ENCODE measurements around the gene UTY. TPM values are rescaled to one million over a fixed set of nuclear protein-coding genes. Genes with fewer than 3 reads are reported as not detected.

UTY gene
- total and polyA plus RNA-seq, 2 experiments from 2014 or later = not detected

DNA sequence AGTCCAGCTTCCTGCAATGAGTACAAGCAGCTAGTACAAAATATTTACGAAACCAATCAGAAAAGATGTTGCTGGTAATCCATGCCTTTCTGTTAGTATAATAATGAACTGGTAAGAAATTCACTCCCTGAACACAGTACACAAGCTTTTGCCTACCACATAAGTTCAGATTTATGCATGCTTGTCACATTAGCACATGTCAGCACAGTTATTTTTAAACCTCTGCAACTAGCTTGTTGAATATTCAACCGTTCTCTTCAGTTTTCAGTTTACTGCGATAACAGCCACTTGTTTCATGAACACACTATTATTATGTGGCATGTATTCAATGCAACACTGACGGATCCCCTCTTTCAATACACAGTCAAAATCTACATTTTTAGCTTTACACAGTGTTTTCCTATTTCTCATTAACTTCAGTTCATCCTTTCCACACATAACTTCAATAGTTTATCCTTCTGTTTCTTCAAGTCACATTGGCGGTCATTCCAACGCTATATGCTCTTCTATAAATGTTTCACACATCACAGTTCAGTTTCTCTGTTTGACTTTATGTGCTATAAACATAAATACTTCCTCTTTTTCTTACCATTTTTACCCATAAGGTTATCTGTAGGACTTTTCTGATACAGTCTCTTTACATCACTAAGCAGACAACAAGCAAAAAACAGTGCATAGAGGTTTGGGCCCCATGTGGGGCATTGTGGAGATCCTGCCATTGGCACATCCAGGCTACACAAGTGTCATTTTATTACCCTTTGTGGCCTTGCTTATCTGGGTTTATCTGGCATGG lies 62.8 kb downstream of the UTY start:
- TF ChIP-seq EZH2phosphoT487 (IDR thresholded peaks at IDR 0.05; ENCODE audit: low read depth, severe bottlenecking, unreplicated experiment) (no peak), EZH2 (IDR thresholded peaks at IDR 0.05; ENCODE audit: borderline replicate concordance) (no peak)
- TF ChIP-seq, protein P1, sequence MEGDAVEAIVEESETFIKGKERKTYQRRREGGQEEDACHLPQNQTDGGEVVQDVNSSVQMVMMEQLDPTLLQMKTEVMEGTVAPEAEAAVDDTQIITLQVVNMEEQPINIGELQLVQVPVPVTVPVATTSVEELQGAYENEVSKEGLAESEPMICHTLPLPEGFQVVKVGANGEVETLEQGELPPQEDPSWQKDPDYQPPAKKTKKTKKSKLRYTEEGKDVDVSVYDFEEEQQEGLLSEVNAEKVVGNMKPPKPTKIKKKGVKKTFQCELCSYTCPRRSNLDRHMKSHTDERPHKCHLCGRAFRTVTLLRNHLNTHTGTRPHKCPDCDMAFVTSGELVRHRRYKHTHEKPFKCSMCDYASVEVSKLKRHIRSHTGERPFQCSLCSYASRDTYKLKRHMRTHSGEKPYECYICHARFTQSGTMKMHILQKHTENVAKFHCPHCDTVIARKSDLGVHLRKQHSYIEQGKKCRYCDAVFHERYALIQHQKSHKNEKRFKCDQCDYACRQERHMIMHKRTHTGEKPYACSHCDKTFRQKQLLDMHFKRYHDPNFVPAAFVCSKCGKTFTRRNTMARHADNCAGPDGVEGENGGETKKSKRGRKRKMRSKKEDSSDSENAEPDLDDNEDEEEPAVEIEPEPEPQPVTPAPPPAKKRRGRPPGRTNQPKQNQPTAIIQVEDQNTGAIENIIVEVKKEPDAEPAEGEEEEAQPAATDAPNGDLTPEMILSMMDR (IDR thresholded peaks at IDR 0.05; ENCODE audit: poor library complexity) = no peak
- WGBS (ENCODE audit: low lambda C conversion rate, missing lambda C conversion rate) = no CpG with 5 or more reads among the region's 6 CpGs
- H3K4me3 ChIP-seq = no peak overlapping the region
- no peak overlapping the region for H3K4me2 ChIP-seq
- no peak overlapping the region for H2AFZ ChIP-seq
- H3K9me3 ChIP-seq (ENCODE audit: low read depth) = no peaks in the 10 kb centered on the region
- H3K9me2 ChIP-seq (replicated peaks; ENCODE audit: insufficient read depth) = no peaks in the 10 kb centered on the region
- no peaks in the 10 kb centered on the region for H3K27me3 ChIP-seq
- DNase-seq (ENCODE audit: low spot score) = no peak
- H3K36me3 ChIP-seq (replicated peaks; ENCODE audit: insufficient read depth, low read depth) = no peaks in the 10 kb centered on the region
- no peaks in the 10 kb centered on the region for H3K79me2 ChIP-seq
- no peak overlapping the region for H3K27ac ChIP-seq
- no peaks in the 10 kb centered on the region for H3K4me1 ChIP-seq (ENCODE audit: insufficient read depth)
- H4K20me1 ChIP-seq (ENCODE audit: insufficient read depth, poor library complexity, severe bottlenecking) = no peaks in the 10 kb centered on the region

DNA sequence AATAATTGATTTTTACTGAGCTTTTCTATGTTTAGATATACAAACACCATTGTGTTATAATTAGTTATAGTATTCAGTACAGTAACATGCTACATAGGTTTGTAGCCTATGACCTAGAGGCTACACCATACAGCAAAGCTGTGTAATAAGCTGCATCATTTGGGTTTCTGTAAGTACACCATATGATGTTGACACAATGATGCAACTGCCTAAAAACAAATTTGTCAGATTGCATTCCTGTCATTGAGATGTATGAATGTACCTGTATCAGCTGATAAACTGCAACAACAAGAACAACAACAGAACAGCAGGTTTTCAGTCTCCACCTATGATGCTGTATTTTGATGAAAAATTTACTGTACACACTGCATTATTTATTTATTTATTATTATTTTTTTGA lies 64.3 kb downstream of the UTY start:
- Histone ChIP-seq H3K27ac (no peak overlapping the region), H3K36me3 (replicated peaks; ENCODE audit: insufficient read depth, low read depth) (no peaks in the 10 kb centered on the region), H3K27me3 (no peaks in the 10 kb centered on the region), H2AFZ (no peak overlapping the region), H3K4me2 (no peak overlapping the region), H3K9me2 (replicated peaks; ENCODE audit: insufficient read depth) (no peaks in the 10 kb centered on the region), H3K4me1 (ENCODE audit: insufficient read depth) (no peaks in the 10 kb centered on the region), H3K9me3 (ENCODE audit: low read depth) (no peaks in the 10 kb centered on the region), H3K79me2 (no peaks in the 10 kb centered on the region), H3K4me3 (no peak overlapping the region), H4K20me1 (ENCODE audit: insufficient read depth, poor library complexity, severe bottlenecking) (no peaks in the 10 kb centered on the region)
- no peak for TF ChIP-seq EZH2 (IDR thresholded peaks at IDR 0.05; ENCODE audit: borderline replicate concordance)
- no peak for TF ChIP-seq EZH2phosphoT487 (IDR thresholded peaks at IDR 0.05; ENCODE audit: low read depth, severe bottlenecking, unreplicated experiment)
- TF ChIP-seq, protein P1 (IDR thresholded peaks at IDR 0.05; ENCODE audit: poor library complexity) = no peak
- DNase-seq (ENCODE audit: low spot score) = no peak

DNA sequence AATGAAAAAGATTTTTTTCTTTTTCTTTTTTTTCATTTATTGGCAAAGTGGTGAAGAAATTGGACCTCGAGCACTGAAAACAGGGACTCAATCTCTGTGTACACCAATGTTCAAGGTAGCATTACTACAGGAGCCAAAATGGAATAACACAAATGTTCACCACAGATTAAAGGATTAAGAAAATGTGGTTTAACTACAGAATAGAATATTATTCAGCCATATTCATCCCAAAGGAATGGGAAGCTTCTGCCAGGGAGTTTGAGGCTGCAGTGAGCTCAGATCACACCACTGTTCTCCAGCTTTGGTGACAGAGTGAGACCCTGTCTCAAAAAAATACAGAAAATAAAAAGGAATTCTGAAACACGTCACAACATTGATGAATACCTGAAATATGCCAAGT lies 81.0 kb downstream of the UTY start:
- WGBS (ENCODE audit: low lambda C conversion rate, missing lambda C conversion rate) = no CpG with 5 or more reads among the region's 2 CpGs
- Histone ChIP-seq H3K9me3 (ENCODE audit: low read depth) (no peaks in the 10 kb centered on the region), H3K4me3 (no peak overlapping the region), H3K27me3 (no peaks in the 10 kb centered on the region), H3K27ac (no peak overlapping the region), H2AFZ (no peak overlapping the region), H3K36me3 (replicated peaks; ENCODE audit: insufficient read depth, low read depth) (no peaks in the 10 kb centered on the region), H3K4me1 (ENCODE audit: insufficient read depth) (no peaks in the 10 kb centered on the region), H3K79me2 (no peaks in the 10 kb centered on the region), H3K4me2 (no peak overlapping the region), H3K9me2 (replicated peaks; ENCODE audit: insufficient read depth) (no peaks in the 10 kb centered on the region), H4K20me1 (ENCODE audit: insufficient read depth, poor library complexity, severe bottlenecking) (no peaks in the 10 kb centered on the region)
- TF ChIP-seq, protein P1 (IDR thresholded peaks at IDR 0.05; ENCODE audit: poor library complexity) = no peak
- TF ChIP-seq EZH2 (IDR thresholded peaks at IDR 0.05; ENCODE audit: borderline replicate concordance) (no peak), EZH2phosphoT487 (IDR thresholded peaks at IDR 0.05; ENCODE audit: low read depth, severe bottlenecking, unreplicated experiment) (no peak)
- DNase-seq (ENCODE audit: low spot score) = no peak

Measured in hepatocyte (in vitro differentiated cells).